HEK293 (cell line): ENCODE results near the gene STARD9.

Experiments used
- CTCF ChIA-PET: fragments of 350-600 bp; formaldehyde crosslinking; extraction: SDS; loops from one replicate; lab custom pipeline; 2021; ENCODE audit warnings: antibody characterized with exemption; lab: Yijun Ruan, JAX
- POLR2A ChIA-PET: fragments of 300-600 bp; formaldehyde crosslinking; extraction: SDS; loops from one replicate; lab custom pipeline; 2020; ENCODE audit warnings: antibody characterized with exemption, inconsistent platforms; lab: Yijun Ruan, JAX
- H3K27ac ChIP-seq: fragments of 200-500 bp; sonication (Bioruptor generic); 2 replicates; pipeline ENCODE4 v1.5.1; 2014; ENCODE audit warnings: low read depth, low read length, control low read depth, inconsistent platforms; ENCODE audit errors: extremely low read depth
- H3K36me3 ChIP-seq, 2 experiments: fragments of 200-500 bp in 1 of 2; sonication (Bioruptor generic) in 1 of 2; 1 replicate in 1 of 2; 2 replicates in 1 of 2; pipeline ENCODE4 v1.5.1; 2014 to 2017; ENCODE audit warnings: inconsistent platforms in 2 of 2, low read length in 2 of 2; ENCODE audit not compliant: control insufficient read depth in 2 of 2, insufficient read depth in 1 of 2
- H3K4me1 ChIP-seq: fragments of 200-500 bp; sonication (Bioruptor generic); 2 replicates; pipeline ENCODE4 v1.5.1; 2014; ENCODE audit warnings: mild to moderate bottlenecking, low read length, inconsistent platforms; ENCODE audit not compliant: control insufficient read depth, insufficient read depth
- H3K4me3 ChIP-seq: 2 replicates; pipeline ENCODE4 v1.5.1; 2011; ENCODE audit warnings: low read depth, mild to moderate bottlenecking, control low read depth, low read length, moderate library complexity
- H3K9me3 ChIP-seq: fragments of 200-500 bp; sonication (Bioruptor generic); 2 replicates; pipeline ENCODE4 v1.5.1; 2014; ENCODE audit warnings: low read depth, low read length, inconsistent platforms; ENCODE audit not compliant: control insufficient read depth, insufficient read depth
- AEBP2 ChIP-seq: fragments of 450-650 bp; formaldehyde crosslinking; IDR thresholded peaks from 2 replicates; pipeline ENCODE4 v1.5.1; 2016; ENCODE audit warnings: missing biosample characterization, missing genetic modification characterization, borderline replicate concordance
- OVOL3 ChIP-seq: fragments of 450-650 bp; formaldehyde crosslinking; IDR thresholded peaks from 2 replicates; pipeline ENCODE4 v1.5.1; 2016; ENCODE audit warnings: missing biosample characterization, missing genetic modification characterization
- PBX3 ChIP-seq: sonication (generic); formaldehyde crosslinking; IDR thresholded peaks from 2 replicates; pipeline ENCODE4 v1.8.1; 2022; ENCODE audit warnings: mild to moderate bottlenecking, moderate library complexity, missing genetic modification reagents
- SCRT1 ChIP-seq: fragments of 450-650 bp; formaldehyde crosslinking; IDR thresholded peaks from 2 replicates; pipeline ENCODE4 v1.5.1; 2016; ENCODE audit warnings: missing biosample characterization, missing genetic modification characterization, borderline replicate concordance
- TCF7L2 ChIP-seq: IDR thresholded peaks from 2 replicates; pipeline ENCODE4 v1.6.1; 2011; ENCODE audit warnings: low read depth, mild to moderate bottlenecking, inconsistent platforms, low read length, moderate library complexity, borderline replicate concordance
- YY1 ChIP-seq: fragments of 450-650 bp; formaldehyde crosslinking; IDR thresholded peaks from 2 replicates; pipeline ENCODE4 v1.5.1; 2018; ENCODE audit warnings: missing biosample characterization, missing genetic modification characterization
- ZFP3 ChIP-seq: fragments of 450-650 bp; formaldehyde crosslinking; IDR thresholded peaks from 2 replicates; pipeline ENCODE4 v1.5.1; 2016; ENCODE audit warnings: low read depth, missing biosample characterization, missing genetic modification characterization
- ZNF146 ChIP-seq: fragments of 450-650 bp; formaldehyde crosslinking; IDR thresholded peaks from 2 replicates; pipeline ENCODE4 v1.5.1; 2016; ENCODE audit warnings: missing biosample characterization, missing genetic modification characterization
- ZNF23 ChIP-seq: fragments of 450-650 bp; formaldehyde crosslinking; IDR thresholded peaks from 2 replicates; pipeline ENCODE4 v1.5.1; 2016; ENCODE audit warnings: missing biosample characterization, missing genetic modification characterization, borderline replicate concordance
- ZNF239 ChIP-seq: fragments of 450-650 bp; formaldehyde crosslinking; IDR thresholded peaks from 2 replicates; pipeline ENCODE4 v1.5.1; 2016; ENCODE audit warnings: missing biosample characterization, missing genetic modification characterization
- ZNF324 ChIP-seq: fragments of 450-650 bp; formaldehyde crosslinking; IDR thresholded peaks from 2 replicates; pipeline ENCODE4 v1.5.1; 2016; ENCODE audit warnings: missing biosample characterization, missing genetic modification characterization
- ZNF426 ChIP-seq: fragments of 450-650 bp; formaldehyde crosslinking; IDR thresholded peaks from 2 replicates; pipeline ENCODE4 v1.5.1; 2017; ENCODE audit warnings: missing biosample characterization, missing genetic modification characterization, mild to moderate bottlenecking, inconsistent platforms, moderate library complexity
- ZNF510 ChIP-seq: fragments of 450-650 bp; formaldehyde crosslinking; IDR thresholded peaks from 2 replicates; pipeline ENCODE4 v1.5.1; 2018; ENCODE audit warnings: mild to moderate bottlenecking, missing genetic modification characterization, missing biosample characterization; ENCODE audit not compliant: insufficient replicate concordance
- ZNF518A ChIP-seq: fragments of 450-650 bp; formaldehyde crosslinking; conservative IDR thresholded peaks from 2 replicates; pipeline ENCODE4 v1.5.1; 2016; ENCODE audit warnings: low read depth, missing biosample characterization, missing genetic modification characterization
- ZNF654 ChIP-seq: fragments of 450-650 bp; formaldehyde crosslinking; IDR thresholded peaks from 2 replicates; pipeline ENCODE4 v1.5.1; 2016; ENCODE audit warnings: low read depth, missing biosample characterization, missing genetic modification characterization
- ZNF670 ChIP-seq: fragments of 450-650 bp; formaldehyde crosslinking; IDR thresholded peaks from 2 replicates; pipeline ENCODE4 v1.5.1; 2016; ENCODE audit warnings: missing biosample characterization, missing genetic modification characterization, low read depth
- ZNF704 ChIP-seq: fragments of 450-650 bp; formaldehyde crosslinking; IDR thresholded peaks from 2 replicates; pipeline ENCODE4 v1.5.1; 2016; ENCODE audit warnings: missing biosample characterization, missing genetic modification characterization
- TF ChIP-seq, protein P1 (sequence below): fragments of 450-650 bp; formaldehyde crosslinking; IDR thresholded peaks from 2 replicates; pipeline ENCODE4 v1.5.1; 2016; ENCODE audit warnings: missing biosample characterization, missing genetic modification characterization, borderline replicate concordance
- TF ChIP-seq, protein P2 (sequence below): fragments of 450-650 bp; formaldehyde crosslinking; IDR thresholded peaks from 2 replicates; pipeline ENCODE4 v1.5.1; 2016; ENCODE audit warnings: missing biosample characterization, missing genetic modification characterization

Gene STARD9

DNA sequence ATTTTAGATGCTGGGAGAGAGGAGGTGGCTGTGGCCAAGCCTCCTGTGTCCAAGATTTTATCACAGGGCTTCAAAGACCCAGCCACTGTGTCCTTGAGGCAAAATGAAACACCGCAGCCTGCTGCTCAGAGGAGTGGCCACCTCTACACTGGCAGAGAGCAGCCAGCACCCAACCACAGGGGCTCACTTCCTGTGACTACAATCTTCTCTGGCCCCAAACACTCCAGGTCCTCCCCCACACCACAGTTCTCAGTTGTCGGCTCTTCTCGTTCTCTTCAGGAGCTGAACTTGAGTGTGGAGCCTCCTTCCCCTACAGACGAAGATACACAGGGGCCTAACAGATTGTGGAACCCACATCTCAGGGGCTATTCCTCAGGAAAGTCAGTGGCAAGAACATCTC is 115.9 kb downstream of the STARD9 start:
- peaks cover 0 to 19% of the 10 kb centered on the region in 2 experiments; a peak in 1 of 3 replicates for H3K36me3 ChIP-seq
- POLR2A ChIA-PET = no interaction called here
- no peaks in the 10 kb centered on the region for H3K9me3 ChIP-seq
- H3K4me1 ChIP-seq = no peaks in the 10 kb centered on the region
- no peak overlapping the region for H3K27ac ChIP-seq
- CTCF ChIA-PET = no interaction called here
- H3K4me3 ChIP-seq = no peak overlapping the region
- TF ChIP-seq ZFP3 (tag by site-specific recombination) = no peak
- no peak for TF ChIP-seq ZNF518A (tag by site-specific recombination)
- TF ChIP-seq TCF7L2 = no peak
- no peak for TF ChIP-seq ZNF23 (tag by site-specific recombination)

DNA sequence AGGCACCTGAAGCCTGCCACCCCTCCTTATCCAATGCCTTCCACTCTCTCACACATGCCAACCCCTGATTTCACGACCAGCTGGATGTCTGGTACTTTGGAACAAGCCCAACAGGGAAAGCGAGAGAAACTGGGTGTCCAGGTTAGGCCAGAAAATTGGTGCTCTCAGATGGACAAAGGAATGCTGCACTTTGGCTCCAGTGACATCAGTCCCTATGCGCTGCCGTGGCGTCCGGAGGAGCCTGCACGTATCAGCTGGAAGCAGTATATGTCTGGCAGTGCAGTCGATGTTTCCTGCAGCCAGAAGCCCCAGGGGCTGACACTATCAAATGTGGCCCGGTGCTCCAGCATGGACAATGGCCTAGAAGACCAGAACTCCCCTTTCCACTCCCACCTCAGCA is 116.4 kb downstream of the STARD9 start:
- ChIA-PET POLR2A (no interaction called here), CTCF (no interaction called here)
- Histone ChIP-seq H3K4me3 (no peak overlapping the region), H3K9me3 (no peaks in the 10 kb centered on the region), H3K27ac (no peak overlapping the region), H3K4me1 (no peaks in the 10 kb centered on the region), H3K36me3 (peaks cover 0 to 24% of the 10 kb centered on the region in 2 experiments; a peak in 1 of 3 replicates)
- TF ChIP-seq ZNF239 (tag by site-specific recombination) = no peak
- TF ChIP-seq, protein P1, sequence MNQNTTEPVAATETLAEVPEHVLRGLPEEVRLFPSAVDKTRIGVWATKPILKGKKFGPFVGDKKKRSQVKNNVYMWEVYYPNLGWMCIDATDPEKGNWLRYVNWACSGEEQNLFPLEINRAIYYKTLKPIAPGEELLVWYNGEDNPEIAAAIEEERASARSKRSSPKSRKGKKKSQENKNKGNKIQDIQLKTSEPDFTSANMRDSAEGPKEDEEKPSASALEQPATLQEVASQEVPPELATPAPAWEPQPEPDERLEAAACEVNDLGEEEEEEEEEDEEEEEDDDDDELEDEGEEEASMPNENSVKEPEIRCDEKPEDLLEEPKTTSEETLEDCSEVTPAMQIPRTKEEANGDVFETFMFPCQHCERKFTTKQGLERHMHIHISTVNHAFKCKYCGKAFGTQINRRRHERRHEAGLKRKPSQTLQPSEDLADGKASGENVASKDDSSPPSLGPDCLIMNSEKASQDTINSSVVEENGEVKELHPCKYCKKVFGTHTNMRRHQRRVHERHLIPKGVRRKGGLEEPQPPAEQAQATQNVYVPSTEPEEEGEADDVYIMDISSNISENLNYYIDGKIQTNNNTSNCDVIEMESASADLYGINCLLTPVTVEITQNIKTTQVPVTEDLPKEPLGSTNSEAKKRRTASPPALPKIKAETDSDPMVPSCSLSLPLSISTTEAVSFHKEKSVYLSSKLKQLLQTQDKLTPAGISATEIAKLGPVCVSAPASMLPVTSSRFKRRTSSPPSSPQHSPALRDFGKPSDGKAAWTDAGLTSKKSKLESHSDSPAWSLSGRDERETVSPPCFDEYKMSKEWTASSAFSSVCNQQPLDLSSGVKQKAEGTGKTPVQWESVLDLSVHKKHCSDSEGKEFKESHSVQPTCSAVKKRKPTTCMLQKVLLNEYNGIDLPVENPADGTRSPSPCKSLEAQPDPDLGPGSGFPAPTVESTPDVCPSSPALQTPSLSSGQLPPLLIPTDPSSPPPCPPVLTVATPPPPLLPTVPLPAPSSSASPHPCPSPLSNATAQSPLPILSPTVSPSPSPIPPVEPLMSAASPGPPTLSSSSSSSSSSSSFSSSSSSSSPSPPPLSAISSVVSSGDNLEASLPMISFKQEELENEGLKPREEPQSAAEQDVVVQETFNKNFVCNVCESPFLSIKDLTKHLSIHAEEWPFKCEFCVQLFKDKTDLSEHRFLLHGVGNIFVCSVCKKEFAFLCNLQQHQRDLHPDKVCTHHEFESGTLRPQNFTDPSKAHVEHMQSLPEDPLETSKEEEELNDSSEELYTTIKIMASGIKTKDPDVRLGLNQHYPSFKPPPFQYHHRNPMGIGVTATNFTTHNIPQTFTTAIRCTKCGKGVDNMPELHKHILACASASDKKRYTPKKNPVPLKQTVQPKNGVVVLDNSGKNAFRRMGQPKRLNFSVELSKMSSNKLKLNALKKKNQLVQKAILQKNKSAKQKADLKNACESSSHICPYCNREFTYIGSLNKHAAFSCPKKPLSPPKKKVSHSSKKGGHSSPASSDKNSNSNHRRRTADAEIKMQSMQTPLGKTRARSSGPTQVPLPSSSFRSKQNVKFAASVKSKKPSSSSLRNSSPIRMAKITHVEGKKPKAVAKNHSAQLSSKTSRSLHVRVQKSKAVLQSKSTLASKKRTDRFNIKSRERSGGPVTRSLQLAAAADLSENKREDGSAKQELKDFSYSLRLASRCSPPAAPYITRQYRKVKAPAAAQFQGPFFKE (tag by site-specific recombination) = no peak
- no peak for TF ChIP-seq ZNF426 (tag by site-specific recombination)
- no peak for TF ChIP-seq AEBP2 (tag by site-specific recombination)
- no peak for TF ChIP-seq SCRT1 (tag by site-specific recombination)
- TF ChIP-seq, protein P2, sequence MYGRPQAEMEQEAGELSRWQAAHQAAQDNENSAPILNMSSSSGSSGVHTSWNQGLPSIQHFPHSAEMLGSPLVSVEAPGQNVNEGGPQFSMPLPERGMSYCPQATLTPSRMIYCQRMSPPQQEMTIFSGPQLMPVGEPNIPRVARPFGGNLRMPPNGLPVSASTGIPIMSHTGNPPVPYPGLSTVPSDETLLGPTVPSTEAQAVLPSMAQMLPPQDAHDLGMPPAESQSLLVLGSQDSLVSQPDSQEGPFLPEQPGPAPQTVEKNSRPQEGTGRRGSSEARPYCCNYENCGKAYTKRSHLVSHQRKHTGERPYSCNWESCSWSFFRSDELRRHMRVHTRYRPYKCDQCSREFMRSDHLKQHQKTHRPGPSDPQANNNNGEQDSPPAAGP = no peak
- no peak for TF ChIP-seq ZNF146 (tag by site-specific recombination)
- no peak for TF ChIP-seq OVOL3 (tag by site-specific recombination)
- no peak for TF ChIP-seq PBX3 (CRISPR knock-in tag)
- TF ChIP-seq ZNF324 (tag by site-specific recombination) = no peak
- TF ChIP-seq ZNF654 = no peak
- TF ChIP-seq ZNF670 (tag by site-specific recombination) = no peak
- no peak for TF ChIP-seq YY1 (tag by site-specific recombination)
- TF ChIP-seq ZNF510 (tag by site-specific recombination) = no peak
- TF ChIP-seq ZNF704 (tag by site-specific recombination) = no peak
